SK-N-MC (cell line): ENCODE results near the gene KAZN.

Experiments used
- EZH2 ChIP-seq: fragments of 200-600 bp; sonication (generic); IDR thresholded peaks from one replicate; pipeline ENCODE4 v1.6.1; 2017; ENCODE audit warnings: antibody characterized with exemption
- POLR2AphosphoS5 ChIP-seq: IDR thresholded peaks from 2 replicates; pipeline ENCODE4 v1.6.1; 2012; ENCODE audit warnings: mild to moderate bottlenecking, low read depth, low read length, borderline replicate concordance

GRCh38 chr1:15013767-15014166 lies 415.3 kb downstream of the KAZN start:
- TF ChIP-seq POLR2AphosphoS5 (no peak), EZH2 (no peak)
